Endothelial cell (in vitro differentiated cells): ENCODE results near the gene NLRP5. TPM values are rescaled to one million over a fixed set of nuclear protein-coding genes. Genes with fewer than 3 reads are reported as not detected.

ENCODE experiments used
- DNase-seq: peaks from one replicate; pipeline ENCODE4 v3.0.0; 2021; ENCODE audit warnings: low spot score
- H3K27ac Mint-ChIP-seq: one replicate; pipeline ENCODE4 v1.8.0; 2021; ENCODE audit warnings: mixed read lengths, inconsistent platforms; ENCODE audit not compliant: unreplicated experiment
- H3K27me3 Mint-ChIP-seq: one replicate; pipeline ENCODE4 v1.8.0; 2021; ENCODE audit warnings: mild to moderate bottlenecking, moderate library complexity, mixed read lengths, inconsistent platforms; ENCODE audit not compliant: unreplicated experiment
- H3K36me3 Mint-ChIP-seq: one replicate; pipeline ENCODE4 v1.8.0; 2021; ENCODE audit warnings: mild to moderate bottlenecking, low read depth, mixed read lengths, inconsistent platforms; ENCODE audit not compliant: unreplicated experiment
- H3K4me1 Mint-ChIP-seq: one replicate; pipeline ENCODE4 v1.8.0; 2021; ENCODE audit warnings: mild to moderate bottlenecking, mixed read lengths, inconsistent platforms; ENCODE audit not compliant: unreplicated experiment
- H3K4me3 Mint-ChIP-seq: one replicate; pipeline ENCODE4 v1.8.0; 2021; ENCODE audit warnings: mild to moderate bottlenecking, mixed read lengths, inconsistent platforms; ENCODE audit not compliant: unreplicated experiment
- H3K9me3 Mint-ChIP-seq: one replicate; pipeline ENCODE4 v1.8.0; 2021; ENCODE audit warnings: mixed read lengths, inconsistent platforms; ENCODE audit not compliant: unreplicated experiment
- total RNA-seq: library from RNA; stranded (reverse); fragmentation: NEBNext Ultra II Directional; extraction: Animal tissue kit (Norgen Biotek cat#: 25700); gene quantifications from one replicate; pipeline ENCODE4 v1.2.1, GENCODE V29; 2021; ENCODE audit not compliant: unreplicated experiment
- TF ChIP-seq, protein P1 (sequence below): fragments of 200-600 bp; sonication (generic); IDR thresholded peaks from one replicate; pipeline ENCODE4 v1.5.0; 2021; ENCODE audit warnings: antibody characterized with exemption; ENCODE audit not compliant: unreplicated experiment

The NLRP5 gene
- total RNA-seq, 1 donor from 2014 or later, result not detected

DNA sequence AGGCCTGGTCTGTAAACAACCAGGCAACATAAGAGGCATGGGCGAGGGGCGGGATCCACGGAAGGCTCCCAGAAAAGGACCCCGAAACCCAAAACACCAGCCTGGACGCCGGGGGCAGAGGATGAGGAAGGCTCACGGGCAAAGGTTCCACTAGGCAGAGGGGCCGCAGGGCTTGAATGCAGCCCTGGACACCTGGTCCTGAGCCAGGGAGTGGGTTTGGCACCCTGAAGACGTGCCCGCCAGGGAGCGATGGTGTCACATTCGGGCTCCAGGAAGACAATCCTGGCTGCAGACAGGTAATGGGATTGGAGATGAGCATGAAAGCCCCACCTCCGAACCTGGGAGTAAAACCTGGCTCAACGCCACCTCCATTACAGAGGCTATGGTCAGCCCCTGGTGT lies 102.8 kb downstream of the NLRP5 start:
- Mint-ChIP-seq H3K27ac (no peak overlapping the region), H3K36me3 (peaks cover 30% of the 10 kb centered on the region), H3K27me3 (peaks cover 13% of the 10 kb centered on the region), H3K9me3 (no peaks in the 10 kb centered on the region), H3K4me1 (no peaks in the 10 kb centered on the region), H3K4me3 (peak overlapping the region; percentile 53)
- TF ChIP-seq, protein P1, sequence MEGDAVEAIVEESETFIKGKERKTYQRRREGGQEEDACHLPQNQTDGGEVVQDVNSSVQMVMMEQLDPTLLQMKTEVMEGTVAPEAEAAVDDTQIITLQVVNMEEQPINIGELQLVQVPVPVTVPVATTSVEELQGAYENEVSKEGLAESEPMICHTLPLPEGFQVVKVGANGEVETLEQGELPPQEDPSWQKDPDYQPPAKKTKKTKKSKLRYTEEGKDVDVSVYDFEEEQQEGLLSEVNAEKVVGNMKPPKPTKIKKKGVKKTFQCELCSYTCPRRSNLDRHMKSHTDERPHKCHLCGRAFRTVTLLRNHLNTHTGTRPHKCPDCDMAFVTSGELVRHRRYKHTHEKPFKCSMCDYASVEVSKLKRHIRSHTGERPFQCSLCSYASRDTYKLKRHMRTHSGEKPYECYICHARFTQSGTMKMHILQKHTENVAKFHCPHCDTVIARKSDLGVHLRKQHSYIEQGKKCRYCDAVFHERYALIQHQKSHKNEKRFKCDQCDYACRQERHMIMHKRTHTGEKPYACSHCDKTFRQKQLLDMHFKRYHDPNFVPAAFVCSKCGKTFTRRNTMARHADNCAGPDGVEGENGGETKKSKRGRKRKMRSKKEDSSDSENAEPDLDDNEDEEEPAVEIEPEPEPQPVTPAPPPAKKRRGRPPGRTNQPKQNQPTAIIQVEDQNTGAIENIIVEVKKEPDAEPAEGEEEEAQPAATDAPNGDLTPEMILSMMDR, result no peak
- no peak for DNase-seq

DNA sequence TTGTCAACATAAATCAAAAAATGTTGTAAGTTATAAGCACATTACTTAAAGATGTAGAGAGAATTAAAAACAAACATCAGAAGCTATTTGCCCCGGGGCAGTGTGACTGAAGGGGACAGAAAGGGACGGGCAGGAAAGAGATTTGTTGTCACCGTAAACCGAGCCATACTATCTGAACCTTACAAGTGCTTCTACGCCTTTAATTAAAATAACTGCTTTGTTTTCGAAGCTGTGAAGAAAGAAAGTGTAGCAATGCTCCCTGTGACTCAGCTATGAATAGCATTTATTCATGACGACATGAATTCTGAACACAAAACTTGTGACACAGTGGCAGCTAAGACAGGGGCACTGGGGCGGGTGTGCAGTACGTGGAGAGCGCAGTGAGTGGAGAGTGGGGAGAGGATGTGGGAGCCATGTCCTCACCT lies 104.5 kb downstream of the NLRP5 start:
- Mint-ChIP-seq H3K27ac (no peak overlapping the region), H3K36me3 (peaks cover 35% of the 10 kb centered on the region), H3K4me3 (no peak overlapping the region), H3K9me3 (no peaks in the 10 kb centered on the region), H3K4me1 (no peaks in the 10 kb centered on the region), H3K27me3 (peaks cover 12% of the 10 kb centered on the region)
- DNase-seq, result no peak
- TF ChIP-seq, protein P1, result no peak

DNA sequence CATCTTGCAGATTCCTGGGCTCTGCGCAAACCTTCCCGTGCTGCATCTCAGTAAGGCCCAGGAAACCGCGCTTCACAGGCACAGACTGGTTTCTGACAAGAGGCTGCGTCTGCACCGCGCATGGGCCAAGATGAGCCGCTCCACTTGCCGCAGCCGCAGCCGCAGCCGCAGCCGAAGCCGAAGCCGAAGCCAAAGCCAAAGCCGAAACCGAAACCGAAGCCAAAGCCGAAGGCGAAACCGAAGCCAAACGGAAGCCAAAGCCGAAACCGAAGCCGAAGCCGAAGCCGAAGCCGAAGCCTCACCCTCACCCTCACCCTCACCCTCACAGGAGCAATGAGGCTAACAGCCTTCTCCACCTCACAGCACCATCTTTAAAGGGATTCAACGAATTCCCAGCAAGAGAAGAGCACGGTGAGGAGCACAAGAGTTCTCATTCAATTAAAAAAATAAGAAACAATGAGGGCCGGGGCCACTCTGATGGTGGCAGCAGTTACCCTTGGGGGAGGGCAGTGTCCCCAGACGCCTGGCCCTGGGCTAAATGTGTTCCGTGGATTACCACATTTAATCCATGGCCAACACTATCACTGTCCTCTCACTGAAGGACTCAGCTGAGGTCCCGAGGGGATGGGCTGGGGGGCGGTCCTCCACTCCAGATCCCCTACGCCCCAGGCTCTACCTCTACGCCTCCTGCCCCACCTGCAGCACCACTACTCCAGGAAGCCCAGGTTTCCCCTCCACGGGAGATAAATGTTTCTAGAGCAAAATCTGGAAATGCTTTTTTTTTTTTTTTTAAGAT lies 105.4 kb downstream of the NLRP5 start:
- Mint-ChIP-seq H3K27me3 (peaks cover 12% of the 10 kb centered on the region), H3K4me3 (no peak overlapping the region), H3K9me3 (no peaks in the 10 kb centered on the region), H3K36me3 (peaks cover 33% of the 10 kb centered on the region), H3K4me1 (no peaks in the 10 kb centered on the region), H3K27ac (no peak overlapping the region)
- no peak for DNase-seq
- TF ChIP-seq, protein P1, result no peak

DNA sequence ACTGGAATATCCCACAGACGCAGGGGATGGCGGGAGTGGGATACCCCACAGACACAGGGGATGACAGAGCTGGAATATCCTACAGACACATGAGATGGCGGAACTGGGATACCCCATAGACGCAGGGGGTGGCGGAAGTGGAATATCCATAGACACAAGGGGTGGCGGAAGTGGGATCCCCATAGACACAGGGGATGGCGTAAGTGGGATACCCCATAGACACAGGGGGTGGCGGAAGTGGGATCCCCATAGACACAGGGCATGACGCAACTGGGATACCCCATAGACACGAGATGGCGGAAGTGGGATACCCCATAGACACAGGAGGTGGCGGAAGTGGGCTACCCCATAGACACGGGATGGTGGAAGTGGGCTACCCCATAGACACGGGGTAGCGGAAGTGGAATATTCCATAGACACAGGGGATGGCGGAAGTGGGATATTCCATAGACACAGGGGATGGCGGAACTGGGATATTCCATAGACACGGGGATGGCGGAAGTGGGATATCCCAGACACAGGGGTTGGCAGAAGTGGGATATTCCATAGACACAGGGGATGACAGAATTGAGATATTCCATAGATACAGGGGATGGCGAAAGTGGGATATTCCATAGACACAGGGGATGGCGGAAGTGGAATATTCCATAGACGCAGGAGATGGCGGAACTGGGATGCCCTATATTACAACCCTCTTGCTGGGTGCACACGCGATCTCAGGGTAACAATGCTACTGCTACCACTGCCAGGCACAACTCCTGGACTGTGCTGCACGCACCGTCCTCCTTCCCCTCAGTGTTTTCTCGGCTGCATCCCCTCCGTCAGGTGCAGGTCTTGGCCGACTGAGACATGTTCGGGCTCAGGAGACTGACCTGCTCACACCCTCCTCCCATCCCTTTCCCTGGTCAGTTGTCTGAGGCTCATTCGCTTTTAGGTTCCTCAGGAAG lies 106.4 kb downstream of the NLRP5 start:
- Mint-ChIP-seq H3K27me3 (peaks cover 10% of the 10 kb centered on the region), H3K9me3 (no peaks in the 10 kb centered on the region), H3K4me3 (peak overlapping the region; percentile 43), H3K27ac (no peak overlapping the region), H3K4me1 (no peaks in the 10 kb centered on the region), H3K36me3 (peaks cover 38% of the 10 kb centered on the region)
- TF ChIP-seq, protein P1, result no peak
- no peak for DNase-seq
